DND-41 (cell line): ENCODE results near the gene PTPRA.

Experiments used
- ATAC-seq: fragments of 200-7000 bp; cut with Tn5 transposase; 3 replicates; pipeline ENCODE4 v1.9.1; 2021; ENCODE audit warnings: low read depth; ENCODE audit not compliant: insufficient read depth
- DNase-seq: peaks from one replicate; pipeline ENCODE4 v3.0.0-alpha.2; 2020
- H2AFZ ChIP-seq: 2 replicates; pipeline ENCODE4 v1.6.0; 2012; ENCODE audit warnings: low read depth, low read length
- H3K27ac ChIP-seq: 2 replicates; pipeline ENCODE4 v1.5.1; 2012; ENCODE audit warnings: low read length, inconsistent platforms
- H3K27me3 ChIP-seq: fragments of 200-600 bp; sonication (generic); 2 replicates; pipeline ENCODE4 v1.6.0; 2012; ENCODE audit warnings: low read length, mild to moderate bottlenecking, inconsistent platforms; ENCODE audit not compliant: insufficient read depth, poor library complexity
- H3K36me3 ChIP-seq: 2 replicates; pipeline ENCODE4 v1.5.1; 2012; ENCODE audit warnings: low read length, inconsistent platforms; ENCODE audit not compliant: insufficient read depth
- H3K4me1 ChIP-seq: 2 replicates; pipeline ENCODE4 v1.5.1; 2012; ENCODE audit warnings: mild to moderate bottlenecking, low read length; ENCODE audit not compliant: insufficient read depth
- H3K4me2 ChIP-seq: 2 replicates; pipeline ENCODE4 v1.6.0; 2012; ENCODE audit warnings: mild to moderate bottlenecking, moderate library complexity, low read length, inconsistent platforms; ENCODE audit not compliant: insufficient read depth
- H3K4me3 ChIP-seq, 2 experiments: fragments of 200-600 bp in 1 of 2; shearing (Covaris generic) in 1 of 2; 2 replicates each; pipeline ENCODE4 v1.5.1; 2012 to 2016; ENCODE audit warnings: inconsistent platforms in 2 of 2, low read length in 2 of 2, mild to moderate bottlenecking in 2 of 2, low read depth in 1 of 2, moderate library complexity in 1 of 2
- H3K79me2 ChIP-seq: 2 replicates; pipeline ENCODE4 v1.6.0; 2012; ENCODE audit warnings: low read length, inconsistent platforms; ENCODE audit not compliant: insufficient read depth
- H3K9ac ChIP-seq: 2 replicates; pipeline ENCODE4 v1.6.0; 2012; ENCODE audit warnings: low read depth, mild to moderate bottlenecking, inconsistent platforms, low read length, moderate library complexity
- H3K9me3 ChIP-seq: 2 replicates; pipeline ENCODE4 v1.5.1; 2012; ENCODE audit warnings: low read length, moderate library complexity, mild to moderate bottlenecking, inconsistent platforms; ENCODE audit not compliant: insufficient read depth, severe bottlenecking
- H4K20me1 ChIP-seq: 2 replicates; pipeline ENCODE4 v1.6.0; 2012; ENCODE audit warnings: low read length; ENCODE audit not compliant: insufficient read depth
- CTCF ChIP-seq: IDR thresholded peaks from 2 replicates; pipeline ENCODE4 v1.5.1; 2012; ENCODE audit warnings: borderline replicate concordance, low read length, moderate library complexity, mild to moderate bottlenecking; ENCODE audit not compliant: poor library complexity, severe bottlenecking; ENCODE audit errors: extremely low read depth
- EZH2 ChIP-seq: IDR thresholded peaks from 3 replicates; pipeline ENCODE4 v1.6.1; 2012; ENCODE audit warnings: borderline replicate concordance, low read depth, mild to moderate bottlenecking, moderate library complexity, low read length, inconsistent platforms; ENCODE audit not compliant: severe bottlenecking

PTPRA gene

DNA sequence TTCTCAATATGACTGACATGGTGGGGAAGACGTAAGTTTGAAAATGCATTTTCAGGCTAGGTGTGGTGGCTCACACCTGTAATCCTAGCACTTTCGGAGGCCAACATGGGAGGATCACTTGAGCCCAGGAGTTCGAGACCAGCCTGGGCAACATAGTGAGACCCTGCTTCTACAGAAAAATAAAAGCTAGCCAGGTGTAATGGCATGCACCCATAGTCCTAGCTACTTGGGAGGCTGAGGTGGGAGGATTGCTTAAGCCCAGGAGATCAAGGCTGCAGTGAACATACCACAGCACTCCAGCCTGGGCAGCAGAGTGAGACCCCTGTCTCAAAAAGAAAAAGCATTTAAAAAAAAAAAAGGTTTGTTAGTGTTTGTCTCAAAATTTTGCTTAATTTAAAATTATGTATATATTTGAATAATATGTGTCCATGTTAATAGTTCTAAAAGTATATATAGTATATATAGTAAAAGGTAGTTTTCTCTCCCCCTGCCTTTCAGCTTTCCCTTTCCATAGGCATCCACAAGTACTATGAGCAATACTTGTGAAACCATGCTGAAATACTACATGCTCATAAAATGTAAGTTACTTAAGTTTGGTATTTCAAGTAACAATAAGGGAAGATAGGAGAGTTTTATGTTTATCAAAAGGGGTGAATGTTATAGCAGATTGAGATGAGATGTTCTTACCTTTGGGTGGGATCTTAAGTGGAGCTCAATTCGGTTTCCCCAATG lies 15.1 kb downstream of the PTPRA start:
- H4K20me1 ChIP-seq = peaks cover 55% of the 10 kb centered on the region
- no peak overlapping the region for H3K4me2 ChIP-seq

DNA sequence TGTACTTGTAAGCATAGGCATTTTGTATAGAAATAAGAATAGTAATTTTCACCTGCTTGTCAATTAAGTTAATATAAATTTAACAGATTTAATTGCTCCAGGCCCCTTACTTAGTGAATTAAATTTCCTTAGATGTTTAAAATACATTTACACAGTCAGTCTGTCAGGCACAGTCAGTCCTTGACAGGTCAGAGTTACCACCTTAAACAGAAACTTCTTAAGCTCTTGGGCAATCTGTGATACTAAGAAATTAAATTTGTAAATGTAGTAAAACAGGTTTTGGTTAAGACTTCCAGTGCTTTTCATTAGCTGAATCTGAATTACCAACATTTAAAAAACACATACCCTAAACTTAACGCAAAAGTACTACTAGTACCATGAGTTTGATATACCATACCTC lies 15.9 kb downstream of the PTPRA start:
- DNase-seq = no peak
- no peak for ATAC-seq

More for the DNA sequence above, 15.1 kb downstream of the PTPRA start:
- TF ChIP-seq CTCF = no peak
- TF ChIP-seq EZH2 = no peak
- peaks cover 3% of the 10 kb centered on the region; the same call in 1 of the 2 replicates for H3K36me3 ChIP-seq
- H3K9me3 ChIP-seq = peaks cover under 1% of the 10 kb centered on the region
- H3K27ac ChIP-seq = no peak overlapping the region
- no peaks in the 10 kb centered on the region for H3K4me1 ChIP-seq
- H3K9ac ChIP-seq = no peak overlapping the region
- H2AFZ ChIP-seq = no peak overlapping the region
- ATAC-seq (no peak), DNase-seq (no peak)
- no peak overlapping the region for H3K4me3 ChIP-seq
- peaks cover 93% of the 10 kb centered on the region for H3K79me2 ChIP-seq
- H3K27me3 ChIP-seq = no peaks in the 10 kb centered on the region

DNA sequence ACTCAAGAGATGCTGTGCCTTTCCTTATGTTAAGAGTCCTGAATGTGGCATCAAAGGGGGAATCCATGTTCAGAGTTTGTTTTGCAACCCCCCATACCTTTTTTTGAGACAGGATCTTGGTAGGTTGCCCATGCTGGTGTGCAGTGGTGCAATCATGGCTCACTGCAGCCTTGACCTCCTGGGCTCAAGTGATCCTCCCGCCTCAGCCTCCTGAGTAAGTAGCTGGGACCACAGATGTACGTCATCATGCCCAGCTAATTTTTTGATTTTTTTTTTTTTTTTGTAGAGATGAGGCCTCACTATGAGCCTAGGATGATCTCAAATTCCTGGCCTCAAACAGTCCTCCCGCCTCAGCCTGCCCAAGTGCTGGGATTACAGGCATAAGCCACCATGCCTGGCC lies 16.5 kb downstream of the PTPRA start:
- Histone ChIP-seq H3K4me3 (no peak overlapping the region), H3K4me2 (no peak overlapping the region), H3K36me3 (peaks cover 6% of the 10 kb centered on the region; the same call in 1 of the 2 replicates), H3K27ac (no peak overlapping the region), H3K27me3 (no peaks in the 10 kb centered on the region), H3K4me1 (no peaks in the 10 kb centered on the region), H3K79me2 (peaks cover 94% of the 10 kb centered on the region), H3K9ac (no peak overlapping the region), H4K20me1 (peaks cover 46% of the 10 kb centered on the region), H3K9me3 (peaks cover 5% of the 10 kb centered on the region), H2AFZ (no peak overlapping the region)
- ATAC-seq = no peak
- TF ChIP-seq CTCF = no peak
- TF ChIP-seq EZH2 = no peak
- no peak for DNase-seq

More for the DNA sequence above, 15.9 kb downstream of the PTPRA start:
- H3K9me3 ChIP-seq = peaks cover 4% of the 10 kb centered on the region
- peaks cover 5% of the 10 kb centered on the region; the same call in 1 of the 2 replicates for H3K36me3 ChIP-seq
- H3K27ac ChIP-seq = no peak overlapping the region
- no peaks in the 10 kb centered on the region for H3K27me3 ChIP-seq
- TF ChIP-seq CTCF (no peak), EZH2 (no peak)
- no peaks in the 10 kb centered on the region for H3K4me1 ChIP-seq
- no peak overlapping the region for H3K4me3 ChIP-seq
- no peak overlapping the region for H3K9ac ChIP-seq
- peaks cover 93% of the 10 kb centered on the region for H3K79me2 ChIP-seq
- H4K20me1 ChIP-seq = peaks cover 48% of the 10 kb centered on the region
- H3K4me2 ChIP-seq = no peak overlapping the region
- H2AFZ ChIP-seq = no peak overlapping the region

DNA sequence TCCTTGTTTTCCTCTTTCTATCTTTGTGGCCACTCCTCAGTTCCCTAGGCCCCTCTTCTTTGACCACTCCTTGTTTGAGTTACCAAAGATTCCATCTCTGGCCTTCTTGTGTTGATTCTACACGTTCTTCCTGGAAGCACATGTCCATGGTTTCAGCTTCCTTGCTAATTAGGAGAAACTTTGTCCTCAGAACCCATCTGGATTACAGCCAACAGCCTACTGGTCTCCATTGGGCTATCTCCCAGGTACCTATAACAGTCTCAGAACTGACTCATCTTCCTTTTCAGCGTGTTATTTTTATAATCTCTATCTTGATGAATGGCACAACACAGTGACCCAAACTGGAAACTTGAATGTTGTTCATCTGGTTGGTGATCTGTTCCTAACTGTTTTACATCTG lies 17.5 kb downstream of the PTPRA start:
- H3K27me3 ChIP-seq = no peaks in the 10 kb centered on the region
- no peak overlapping the region for H3K4me2 ChIP-seq
- H3K27ac ChIP-seq = no peak overlapping the region
- H3K9ac ChIP-seq = no peak overlapping the region
- DNase-seq = no peak
- ATAC-seq = no peak
- no peak overlapping the region for H3K4me3 ChIP-seq
- no peaks in the 10 kb centered on the region for H3K4me1 ChIP-seq
- H2AFZ ChIP-seq = no peak overlapping the region
- H3K9me3 ChIP-seq = peaks cover 9% of the 10 kb centered on the region
- peaks cover 91% of the 10 kb centered on the region for H3K79me2 ChIP-seq
- peaks cover 6% of the 10 kb centered on the region; the same call in 1 of the 2 replicates for H3K36me3 ChIP-seq
- no peak for TF ChIP-seq EZH2
- no peak for TF ChIP-seq CTCF
- peaks cover 39% of the 10 kb centered on the region for H4K20me1 ChIP-seq
